DND-41 (cell line): ENCODE measurements around the gene IGFBP2.
A peak's percentile ranks its signal among the peaks of the same experiment; 100 is the strongest.

Experiments used
- ATAC-seq: fragments of 200-7000 bp; cut with Tn5 transposase; 3 replicates; pipeline ENCODE4 v1.9.1; 2021; ENCODE audit warnings: low read depth; ENCODE audit not compliant: insufficient read depth
- DNase-seq: peaks from one replicate; pipeline ENCODE4 v3.0.0-alpha.2; 2020
- H2AFZ ChIP-seq: 2 replicates; pipeline ENCODE4 v1.6.0; 2012; ENCODE audit warnings: low read depth, low read length
- H3K27ac ChIP-seq: 2 replicates; pipeline ENCODE4 v1.5.1; 2012; ENCODE audit warnings: low read length, inconsistent platforms
- H3K27me3 ChIP-seq: fragments of 200-600 bp; sonication (generic); 2 replicates; pipeline ENCODE4 v1.6.0; 2012; ENCODE audit warnings: low read length, mild to moderate bottlenecking, inconsistent platforms; ENCODE audit not compliant: insufficient read depth, poor library complexity
- H3K36me3 ChIP-seq: 2 replicates; pipeline ENCODE4 v1.5.1; 2012; ENCODE audit warnings: low read length, inconsistent platforms; ENCODE audit not compliant: insufficient read depth
- H3K4me1 ChIP-seq: 2 replicates; pipeline ENCODE4 v1.5.1; 2012; ENCODE audit warnings: mild to moderate bottlenecking, low read length; ENCODE audit not compliant: insufficient read depth
- H3K4me2 ChIP-seq: 2 replicates; pipeline ENCODE4 v1.6.0; 2012; ENCODE audit warnings: mild to moderate bottlenecking, moderate library complexity, low read length, inconsistent platforms; ENCODE audit not compliant: insufficient read depth
- H3K4me3 ChIP-seq, 2 experiments: fragments of 200-600 bp in 1 of 2; shearing (Covaris generic) in 1 of 2; 2 replicates each; pipeline ENCODE4 v1.5.1; 2012 to 2016; ENCODE audit warnings: inconsistent platforms in 2 of 2, low read length in 2 of 2, mild to moderate bottlenecking in 2 of 2, low read depth in 1 of 2, moderate library complexity in 1 of 2
- H3K79me2 ChIP-seq: 2 replicates; pipeline ENCODE4 v1.6.0; 2012; ENCODE audit warnings: low read length, inconsistent platforms; ENCODE audit not compliant: insufficient read depth
- H3K9ac ChIP-seq: 2 replicates; pipeline ENCODE4 v1.6.0; 2012; ENCODE audit warnings: low read depth, mild to moderate bottlenecking, inconsistent platforms, low read length, moderate library complexity
- H3K9me3 ChIP-seq: 2 replicates; pipeline ENCODE4 v1.5.1; 2012; ENCODE audit warnings: low read length, moderate library complexity, mild to moderate bottlenecking, inconsistent platforms; ENCODE audit not compliant: insufficient read depth, severe bottlenecking
- H4K20me1 ChIP-seq: 2 replicates; pipeline ENCODE4 v1.6.0; 2012; ENCODE audit warnings: low read length; ENCODE audit not compliant: insufficient read depth
- CTCF ChIP-seq: IDR thresholded peaks from 2 replicates; pipeline ENCODE4 v1.5.1; 2012; ENCODE audit warnings: borderline replicate concordance, low read length, moderate library complexity, mild to moderate bottlenecking; ENCODE audit not compliant: poor library complexity, severe bottlenecking; ENCODE audit errors: extremely low read depth
- EZH2 ChIP-seq: IDR thresholded peaks from 3 replicates; pipeline ENCODE4 v1.6.1; 2012; ENCODE audit warnings: borderline replicate concordance, low read depth, mild to moderate bottlenecking, moderate library complexity, low read length, inconsistent platforms; ENCODE audit not compliant: severe bottlenecking

IGFBP2 gene

GRCh38 chr2:216698895-216699294 lies 65.7 kb downstream of the IGFBP2 start:
- peak; percentile 29 for DNase-seq
- H3K9me3 ChIP-seq, result no peaks in the 10 kb centered on the region
- TF ChIP-seq EZH2, result no peak
- peak; percentile 87 for TF ChIP-seq CTCF
- no peak overlapping the region for H3K9ac ChIP-seq
- H4K20me1 ChIP-seq, result peaks cover 4% of the 10 kb centered on the region; the same call in 1 of the 2 replicates
- peak; percentile 76 for ATAC-seq
- no peaks in the 10 kb centered on the region for H3K79me2 ChIP-seq
- H3K4me1 ChIP-seq, result peaks cover 12% of the 10 kb centered on the region
- peaks cover 60% of the 10 kb centered on the region for H3K27me3 ChIP-seq
- H3K27ac ChIP-seq, result no peak overlapping the region
- no peaks in the 10 kb centered on the region for H3K36me3 ChIP-seq
- no peak overlapping the region for H3K4me2 ChIP-seq
- H3K4me3 ChIP-seq, result no peak overlapping the region
- H2AFZ ChIP-seq, result no peak overlapping the region

- Histone ChIP-seq H3K4me3 (no peak overlapping the region), H3K4me2 (no peak overlapping the region), H3K9me3 (no peaks in the 10 kb centered on the region), H2AFZ (no peak overlapping the region), H3K9ac (no peak overlapping the region), H3K4me1 (no peaks in the 10 kb centered on the region), H3K79me2 (no peaks in the 10 kb centered on the region), H3K27ac (no peak overlapping the region), H3K27me3 (peaks cover 48% of the 10 kb centered on the region), H4K20me1 (no peaks in the 10 kb centered on the region), H3K36me3 (no peaks in the 10 kb centered on the region)
- ATAC-seq (no peak), DNase-seq (no peak)
- no peak for TF ChIP-seq EZH2
- TF ChIP-seq CTCF, result no peak
These were observed 66.9 kb downstream of the IGFBP2 start for GRCh38 chr2:216700088-216700567.

GRCh38 chr2:216700781-216701180 lies 67.6 kb downstream of the IGFBP2 start:
- DNase-seq (no peak), ATAC-seq (no peak)
- Histone ChIP-seq H3K9me3 (no peaks in the 10 kb centered on the region), H3K9ac (no peak overlapping the region), H3K4me2 (no peak overlapping the region), H3K4me3 (no peak overlapping the region), H3K36me3 (no peaks in the 10 kb centered on the region), H3K27me3 (peaks cover 41% of the 10 kb centered on the region), H3K27ac (no peak overlapping the region), H2AFZ (no peak overlapping the region), H3K79me2 (no peaks in the 10 kb centered on the region), H4K20me1 (no peaks in the 10 kb centered on the region), H3K4me1 (no peaks in the 10 kb centered on the region)
- TF ChIP-seq EZH2, result no peak
- no peak for TF ChIP-seq CTCF

GRCh38 chr2:216701544-216701943 lies 68.3 kb downstream of the IGFBP2 start:
- Histone ChIP-seq H3K4me3 (no peak overlapping the region), H3K9me3 (no peaks in the 10 kb centered on the region), H3K79me2 (no peaks in the 10 kb centered on the region), H3K4me2 (no peak overlapping the region), H3K27me3 (peaks cover 34% of the 10 kb centered on the region), H3K36me3 (no peaks in the 10 kb centered on the region), H4K20me1 (no peaks in the 10 kb centered on the region), H2AFZ (no peak overlapping the region), H3K4me1 (no peaks in the 10 kb centered on the region), H3K9ac (no peak overlapping the region), H3K27ac (no peak overlapping the region)
- no peak for DNase-seq
- no peak for TF ChIP-seq CTCF
- no peak for TF ChIP-seq EZH2
- ATAC-seq, result no peak
